Measurements from ENCODE around the gene SEPTIN10. TPM values are rescaled to one million over a fixed set of nuclear protein-coding genes. Genes with fewer than 3 reads are reported as not detected.

The SEPTIN10 gene
- polyA plus RNA-seq, 1 donor from 2014 or later = 7.4 TPM

DNA sequence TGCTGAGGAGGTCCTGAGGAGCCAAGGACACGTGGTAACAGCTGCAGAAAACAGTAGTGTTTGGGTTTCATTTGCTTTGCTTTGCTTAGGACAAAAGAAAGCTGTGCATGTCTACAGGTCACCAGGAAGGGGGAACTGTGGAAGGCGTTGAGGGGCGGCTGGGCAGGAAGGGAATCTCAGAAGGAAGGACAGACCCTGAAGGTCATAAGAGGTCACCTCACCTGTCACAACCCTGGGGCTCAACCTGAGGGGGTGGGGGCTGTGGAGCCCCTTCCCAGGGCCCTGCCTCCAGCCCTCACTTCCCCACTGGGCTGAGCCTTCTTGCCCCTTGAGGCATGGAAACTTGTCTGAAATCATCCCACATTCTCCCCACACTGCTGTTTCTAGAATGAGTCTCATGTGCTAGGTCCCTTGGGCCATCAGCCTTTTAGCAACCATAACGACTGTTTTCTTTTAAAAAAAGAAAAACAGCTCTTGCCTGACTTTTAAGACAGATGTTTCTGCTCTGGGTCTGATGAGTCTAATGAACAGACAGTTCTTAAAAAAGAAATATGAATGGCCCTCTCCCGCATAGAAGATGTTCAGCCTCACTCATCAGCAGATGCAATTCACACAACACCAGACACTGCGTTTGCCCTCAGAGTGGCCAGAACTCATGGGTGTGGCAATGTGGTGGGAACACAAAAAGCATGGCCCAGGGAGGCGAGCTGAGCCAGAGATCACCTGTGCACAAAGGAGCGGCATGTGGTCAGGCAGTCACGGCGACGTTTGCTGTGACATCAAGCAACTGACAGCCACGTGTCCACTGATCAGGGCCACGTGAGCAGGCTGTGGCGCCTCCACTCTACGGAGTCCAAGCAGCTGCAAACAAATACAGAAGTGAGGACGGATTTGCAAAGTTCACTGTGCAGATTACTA lies 84.0 kb downstream of the SEPTIN10 start:
- Histone ChIP-seq H3K79me2 (replicated peaks; ENCODE audit: insufficient read depth, low read length) (no peaks in the 10 kb centered on the region), H3F3A (ENCODE audit: insufficient read depth, low read length, poor library complexity, severe bottlenecking) (no peaks in the 10 kb centered on the region), H3K36me3 (ENCODE audit: insufficient read depth, low read length) (no peaks in the 10 kb centered on the region), H3K9ac (ENCODE audit: low read length) (no peak overlapping the region), H3K9me2 (ENCODE audit: insufficient read depth, low read length) (no peaks in the 10 kb centered on the region), H3K27me3 (ENCODE audit: insufficient read depth, low read depth, low read length) (no peaks in the 10 kb centered on the region), H3K4me2 (ENCODE audit: low read length) (no peak overlapping the region), H2AFZ (ENCODE audit: low read depth, low read length) (no peak overlapping the region), H4K20me1 (ENCODE audit: insufficient read depth) (no peaks in the 10 kb centered on the region), H3K27ac (ENCODE audit: low read length) (no peak overlapping the region), H3K4me3 (ENCODE audit: low read length) (no peak overlapping the region), H3K9me3 (ENCODE audit: low read length) (no peaks in the 10 kb centered on the region)
- no peak for TF ChIP-seq EP300 (conservative IDR thresholded peaks at IDR 0.05; ENCODE audit: poor library complexity, severe bottlenecking)
- TF ChIP-seq, protein P1, sequence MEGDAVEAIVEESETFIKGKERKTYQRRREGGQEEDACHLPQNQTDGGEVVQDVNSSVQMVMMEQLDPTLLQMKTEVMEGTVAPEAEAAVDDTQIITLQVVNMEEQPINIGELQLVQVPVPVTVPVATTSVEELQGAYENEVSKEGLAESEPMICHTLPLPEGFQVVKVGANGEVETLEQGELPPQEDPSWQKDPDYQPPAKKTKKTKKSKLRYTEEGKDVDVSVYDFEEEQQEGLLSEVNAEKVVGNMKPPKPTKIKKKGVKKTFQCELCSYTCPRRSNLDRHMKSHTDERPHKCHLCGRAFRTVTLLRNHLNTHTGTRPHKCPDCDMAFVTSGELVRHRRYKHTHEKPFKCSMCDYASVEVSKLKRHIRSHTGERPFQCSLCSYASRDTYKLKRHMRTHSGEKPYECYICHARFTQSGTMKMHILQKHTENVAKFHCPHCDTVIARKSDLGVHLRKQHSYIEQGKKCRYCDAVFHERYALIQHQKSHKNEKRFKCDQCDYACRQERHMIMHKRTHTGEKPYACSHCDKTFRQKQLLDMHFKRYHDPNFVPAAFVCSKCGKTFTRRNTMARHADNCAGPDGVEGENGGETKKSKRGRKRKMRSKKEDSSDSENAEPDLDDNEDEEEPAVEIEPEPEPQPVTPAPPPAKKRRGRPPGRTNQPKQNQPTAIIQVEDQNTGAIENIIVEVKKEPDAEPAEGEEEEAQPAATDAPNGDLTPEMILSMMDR (IDR thresholded peaks at IDR 0.05; ENCODE audit: poor library complexity, severe bottlenecking) = no peak
- no peak for TF ChIP-seq TAF1 (IDR thresholded peaks at IDR 0.05; ENCODE audit: low read depth)
- no peak for TF ChIP-seq EZH2 (IDR thresholded peaks at IDR 0.05; ENCODE audit: borderline replicate concordance, insufficient read depth, low read length, poor library complexity, severe bottlenecking)
- TF ChIP-seq POLR2AphosphoS5 (IDR thresholded peaks at IDR 0.05) = no peak
- TF ChIP-seq RAD21 (conservative IDR thresholded peaks at IDR 0.05) = no peak

DNA sequence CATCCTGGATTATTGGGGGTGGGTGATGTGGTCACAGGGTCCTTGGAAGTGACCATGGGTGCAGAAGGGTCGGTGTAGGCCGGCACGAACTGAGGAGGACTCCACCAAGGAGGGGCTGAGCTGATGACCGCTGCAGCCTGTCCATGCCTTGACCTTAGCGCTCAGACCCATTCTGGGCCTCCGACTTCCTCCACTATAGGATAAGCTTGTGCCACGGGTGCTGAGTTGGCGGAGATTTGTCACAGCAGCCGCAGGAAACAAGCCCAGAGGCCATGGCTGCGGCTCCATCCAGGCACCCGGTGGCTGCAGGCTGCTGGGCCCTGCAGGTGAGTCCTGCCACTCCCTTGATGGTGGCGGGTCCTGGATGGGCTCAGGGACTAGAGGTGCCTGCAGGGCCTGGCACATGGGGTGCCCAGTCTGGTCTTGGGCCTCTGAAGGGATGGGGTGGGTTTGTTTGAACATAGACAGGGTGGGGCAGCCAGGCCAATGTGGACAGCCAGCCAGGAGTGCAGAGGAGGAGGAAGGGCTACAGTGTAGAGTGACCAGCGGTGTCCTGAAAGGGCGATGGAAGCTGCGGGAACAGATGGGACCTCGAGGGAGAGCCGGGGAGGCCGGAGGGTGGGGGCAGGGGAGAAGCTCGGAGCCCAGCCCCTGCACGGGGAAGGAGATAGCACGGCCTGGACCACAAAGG lies 84.8 kb downstream of the SEPTIN10 start:
- H3K79me2 ChIP-seq (replicated peaks; ENCODE audit: insufficient read depth, low read length) = no peaks in the 10 kb centered on the region

More for the DNA sequence above, 84.8 kb downstream of the SEPTIN10 start:
- Histone ChIP-seq H3K9me3 (ENCODE audit: low read length) (no peaks in the 10 kb centered on the region), H3K4me3 (ENCODE audit: low read length) (no peak overlapping the region), H3K9me2 (ENCODE audit: insufficient read depth, low read length) (no peaks in the 10 kb centered on the region), H3K9ac (ENCODE audit: low read length) (no peak overlapping the region), H3K27ac (ENCODE audit: low read length) (no peak overlapping the region), H3K27me3 (ENCODE audit: insufficient read depth, low read depth, low read length) (no peaks in the 10 kb centered on the region), H3K4me2 (ENCODE audit: low read length) (no peak overlapping the region), H3K36me3 (ENCODE audit: insufficient read depth, low read length) (no peaks in the 10 kb centered on the region), H2AFZ (ENCODE audit: low read depth, low read length) (no peak overlapping the region), H3F3A (ENCODE audit: insufficient read depth, low read length, poor library complexity, severe bottlenecking) (no peaks in the 10 kb centered on the region), H4K20me1 (ENCODE audit: insufficient read depth) (no peaks in the 10 kb centered on the region)
- TF ChIP-seq MXI1 (conservative IDR thresholded peaks at IDR 0.05; ENCODE audit: poor library complexity, severe bottlenecking) (no peak), EP300 (conservative IDR thresholded peaks at IDR 0.05; ENCODE audit: poor library complexity, severe bottlenecking) (no peak), POLR2AphosphoS5 (IDR thresholded peaks at IDR 0.05) (no peak), SMC3 (conservative IDR thresholded peaks at IDR 0.05; ENCODE audit: poor library complexity) (no peak), RAD21 (conservative IDR thresholded peaks at IDR 0.05) (no peak), TAF1 (IDR thresholded peaks at IDR 0.05; ENCODE audit: low read depth) (no peak), EZH2 (IDR thresholded peaks at IDR 0.05; ENCODE audit: borderline replicate concordance, insufficient read depth, low read length, poor library complexity, severe bottlenecking) (no peak)
- TF ChIP-seq, protein P1 (IDR thresholded peaks at IDR 0.05; ENCODE audit: poor library complexity, severe bottlenecking) = no peak
- TF ChIP-seq, protein P2, sequence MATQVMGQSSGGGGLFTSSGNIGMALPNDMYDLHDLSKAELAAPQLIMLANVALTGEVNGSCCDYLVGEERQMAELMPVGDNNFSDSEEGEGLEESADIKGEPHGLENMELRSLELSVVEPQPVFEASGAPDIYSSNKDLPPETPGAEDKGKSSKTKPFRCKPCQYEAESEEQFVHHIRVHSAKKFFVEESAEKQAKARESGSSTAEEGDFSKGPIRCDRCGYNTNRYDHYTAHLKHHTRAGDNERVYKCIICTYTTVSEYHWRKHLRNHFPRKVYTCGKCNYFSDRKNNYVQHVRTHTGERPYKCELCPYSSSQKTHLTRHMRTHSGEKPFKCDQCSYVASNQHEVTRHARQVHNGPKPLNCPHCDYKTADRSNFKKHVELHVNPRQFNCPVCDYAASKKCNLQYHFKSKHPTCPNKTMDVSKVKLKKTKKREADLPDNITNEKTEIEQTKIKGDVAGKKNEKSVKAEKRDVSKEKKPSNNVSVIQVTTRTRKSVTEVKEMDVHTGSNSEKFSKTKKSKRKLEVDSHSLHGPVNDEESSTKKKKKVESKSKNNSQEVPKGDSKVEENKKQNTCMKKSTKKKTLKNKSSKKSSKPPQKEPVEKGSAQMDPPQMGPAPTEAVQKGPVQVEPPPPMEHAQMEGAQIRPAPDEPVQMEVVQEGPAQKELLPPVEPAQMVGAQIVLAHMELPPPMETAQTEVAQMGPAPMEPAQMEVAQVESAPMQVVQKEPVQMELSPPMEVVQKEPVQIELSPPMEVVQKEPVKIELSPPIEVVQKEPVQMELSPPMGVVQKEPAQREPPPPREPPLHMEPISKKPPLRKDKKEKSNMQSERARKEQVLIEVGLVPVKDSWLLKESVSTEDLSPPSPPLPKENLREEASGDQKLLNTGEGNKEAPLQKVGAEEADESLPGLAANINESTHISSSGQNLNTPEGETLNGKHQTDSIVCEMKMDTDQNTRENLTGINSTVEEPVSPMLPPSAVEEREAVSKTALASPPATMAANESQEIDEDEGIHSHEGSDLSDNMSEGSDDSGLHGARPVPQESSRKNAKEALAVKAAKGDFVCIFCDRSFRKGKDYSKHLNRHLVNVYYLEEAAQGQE (IDR thresholded peaks at IDR 0.05; ENCODE audit: borderline replicate concordance) = no peak
